CD4-positive, alpha-beta T cell treated with Interferon alpha-2 for 1 hour (primary cell): ENCODE results near the gene SLC45A1.

ENCODE experiments used
- DNase-seq, 2 donors: peaks; one replicate each; pipeline ENCODE4 v3.0.0-alpha.2; 2020 to 2022

SLC45A1 gene

DNA sequence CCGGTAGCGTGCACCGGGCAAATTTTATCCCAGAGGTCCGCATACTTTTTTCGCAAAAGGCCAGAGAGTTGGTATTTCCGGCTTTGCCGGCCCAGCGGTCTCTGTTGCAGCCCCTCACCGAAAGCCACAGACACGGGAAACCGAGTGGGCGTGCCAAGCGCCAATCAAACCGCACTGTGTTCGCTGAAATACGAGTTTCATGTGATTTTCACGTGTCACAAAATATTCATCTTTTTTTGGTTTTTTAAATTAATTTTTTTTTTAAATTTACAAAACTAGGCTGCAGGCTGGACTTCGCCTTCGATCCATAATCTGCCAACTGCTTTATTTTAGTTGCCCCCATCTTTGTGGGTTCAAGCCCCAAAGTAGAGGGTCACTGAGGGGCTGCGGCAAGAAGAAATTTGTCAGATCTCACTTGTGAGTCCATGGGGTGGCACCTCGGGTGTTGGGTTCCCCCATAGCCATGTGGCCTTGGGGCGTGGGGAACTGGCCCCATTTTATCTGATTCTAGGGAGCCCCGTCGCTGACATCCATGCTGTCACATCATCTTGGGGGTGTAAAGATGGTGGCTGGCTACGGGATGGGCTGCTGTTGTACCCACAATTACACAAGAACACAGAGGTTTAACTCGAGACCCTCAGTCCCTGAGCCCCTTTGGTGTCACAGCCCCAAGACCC, 20.8 kb downstream of the SLC45A1 start:
- DNase-seq, result no peak

DNA sequence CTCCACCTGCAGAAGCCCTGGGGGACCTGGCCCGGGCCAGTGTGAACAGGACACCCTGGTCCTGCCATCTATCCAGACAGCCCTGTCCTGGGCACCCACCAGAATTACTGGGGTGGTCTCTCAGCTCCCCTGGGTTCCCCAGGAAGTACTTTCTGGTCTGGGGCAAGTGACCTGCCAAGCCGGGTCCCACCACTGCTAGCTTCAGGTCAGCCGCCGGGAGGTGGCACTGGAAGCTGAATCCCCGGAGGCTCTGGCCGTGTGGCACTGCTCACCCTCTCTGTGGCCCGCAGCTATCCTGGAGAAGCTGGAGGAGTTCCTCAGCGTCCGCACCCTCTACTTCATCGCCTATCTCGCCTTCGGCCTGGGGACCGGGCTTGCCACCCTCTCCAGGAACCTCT, 21.3 kb downstream of the SLC45A1 start:
- no peak for DNase-seq

DNA sequence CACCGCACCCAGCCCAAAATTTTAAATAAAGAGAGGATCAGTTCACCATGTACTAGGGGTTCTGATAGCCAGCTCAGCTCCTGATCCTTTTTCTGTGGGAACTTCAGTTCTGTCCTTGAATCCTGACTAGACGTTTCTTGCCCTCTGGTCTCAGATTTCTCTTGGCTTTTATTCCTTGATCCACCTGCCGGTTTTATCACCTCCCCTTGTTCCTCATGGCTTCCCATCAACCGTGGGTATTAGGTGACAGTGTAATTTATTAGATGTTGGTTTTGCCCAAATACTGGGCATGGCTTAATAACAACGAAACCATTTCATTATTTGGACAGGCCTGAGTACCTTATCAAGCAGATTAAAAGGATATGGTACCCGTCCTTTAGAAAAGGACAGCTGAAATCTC, 22.5 kb downstream of the SLC45A1 start:
- DNase-seq, result no peak

DNA sequence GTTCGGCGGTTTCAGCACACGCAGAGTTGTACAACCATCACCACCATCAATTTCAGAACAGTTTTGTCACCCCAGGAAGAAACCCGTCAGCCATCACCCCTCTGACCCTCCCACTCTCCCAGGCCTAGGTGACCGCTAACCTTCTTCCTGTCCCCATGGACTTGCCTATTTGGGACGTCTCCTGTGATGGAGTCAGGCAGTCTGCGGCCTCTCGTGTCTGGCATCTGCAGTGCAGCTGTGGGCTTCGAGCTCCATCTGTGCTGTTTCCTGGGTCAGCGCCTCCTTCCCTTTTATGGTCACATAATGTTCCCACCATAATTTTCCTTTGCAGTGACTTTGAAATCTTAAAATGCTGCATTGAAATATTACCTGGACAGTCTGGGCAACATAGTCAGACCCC, 24.4 kb downstream of the SLC45A1 start:
- DNase-seq, result no peak

DNA sequence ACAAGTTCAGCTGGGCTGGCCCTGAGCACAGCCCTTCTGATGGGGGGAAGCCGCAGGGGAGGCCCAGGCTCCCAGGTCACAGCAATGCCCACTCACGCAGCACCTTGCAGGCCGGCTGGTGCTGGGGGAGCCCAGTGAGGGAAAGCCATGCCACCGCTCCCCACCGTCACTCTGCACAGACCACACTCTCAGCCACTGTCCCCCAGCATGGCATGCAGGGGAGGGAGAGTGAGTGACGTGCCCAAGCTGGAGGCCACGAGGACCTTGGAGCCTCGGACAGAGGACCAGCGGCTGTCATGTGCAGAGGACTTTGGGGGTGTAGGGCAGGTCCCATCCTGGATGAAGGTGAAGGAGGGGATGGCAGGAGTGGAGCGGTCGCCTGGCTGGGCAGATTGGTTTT, 25.1 kb downstream of the SLC45A1 start:
- DNase-seq, result no peak

DNA sequence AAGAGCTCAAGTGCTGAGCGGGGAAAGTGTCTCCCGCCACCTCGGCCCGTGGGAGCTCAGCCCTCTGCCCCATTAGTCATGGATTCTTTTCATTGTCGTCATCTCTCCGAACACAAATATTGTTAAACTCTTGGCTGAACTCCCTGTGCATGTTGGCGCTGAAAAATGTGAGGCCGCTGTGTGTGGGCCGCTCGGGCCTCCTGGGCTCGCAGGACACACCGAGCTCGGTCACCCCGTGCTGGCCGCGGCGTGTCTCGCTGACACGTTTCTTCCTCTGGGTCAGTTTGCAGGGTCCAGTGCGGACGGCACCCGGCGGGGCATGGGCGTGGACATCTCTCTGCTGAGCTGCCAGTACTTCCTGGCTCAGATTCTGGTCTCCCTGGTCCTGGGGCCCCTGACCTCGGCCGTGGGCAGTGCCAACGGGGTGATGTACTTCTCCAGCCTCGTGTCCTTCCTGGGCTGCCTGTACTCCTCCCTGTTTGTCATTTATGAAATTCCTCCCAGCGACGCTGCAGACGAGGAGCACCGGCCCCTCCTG, 25.6 kb downstream of the SLC45A1 start:
- no peak for DNase-seq

DNA sequence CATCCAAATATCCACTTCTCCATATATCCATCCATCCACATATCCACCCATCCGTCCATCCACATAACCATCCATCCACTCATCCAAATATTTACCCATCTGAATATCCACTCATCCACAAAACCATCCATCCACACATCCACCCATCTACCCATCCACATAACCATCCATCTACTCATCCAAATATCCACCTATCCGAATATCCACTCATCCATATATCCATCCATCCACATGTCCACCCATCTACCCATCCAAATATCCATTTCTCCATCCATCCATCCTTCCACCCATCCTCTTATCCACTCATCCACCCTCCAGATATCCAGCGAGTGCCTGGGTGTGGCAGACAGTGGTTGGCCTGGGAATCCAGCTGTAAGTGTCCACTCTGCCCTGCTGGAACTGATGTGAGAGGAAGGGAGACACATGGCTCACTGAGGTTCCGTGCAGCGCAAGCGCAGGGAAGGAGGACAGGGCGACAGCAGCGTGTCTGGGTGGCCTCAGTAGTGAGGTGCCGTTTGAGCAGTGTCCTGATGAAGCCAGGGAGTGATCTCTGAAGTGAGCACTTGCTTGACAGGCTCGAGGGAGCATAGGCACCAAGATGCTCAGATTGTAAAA, 27.1 kb downstream of the SLC45A1 start:
- DNase-seq, result no peak

DNA sequence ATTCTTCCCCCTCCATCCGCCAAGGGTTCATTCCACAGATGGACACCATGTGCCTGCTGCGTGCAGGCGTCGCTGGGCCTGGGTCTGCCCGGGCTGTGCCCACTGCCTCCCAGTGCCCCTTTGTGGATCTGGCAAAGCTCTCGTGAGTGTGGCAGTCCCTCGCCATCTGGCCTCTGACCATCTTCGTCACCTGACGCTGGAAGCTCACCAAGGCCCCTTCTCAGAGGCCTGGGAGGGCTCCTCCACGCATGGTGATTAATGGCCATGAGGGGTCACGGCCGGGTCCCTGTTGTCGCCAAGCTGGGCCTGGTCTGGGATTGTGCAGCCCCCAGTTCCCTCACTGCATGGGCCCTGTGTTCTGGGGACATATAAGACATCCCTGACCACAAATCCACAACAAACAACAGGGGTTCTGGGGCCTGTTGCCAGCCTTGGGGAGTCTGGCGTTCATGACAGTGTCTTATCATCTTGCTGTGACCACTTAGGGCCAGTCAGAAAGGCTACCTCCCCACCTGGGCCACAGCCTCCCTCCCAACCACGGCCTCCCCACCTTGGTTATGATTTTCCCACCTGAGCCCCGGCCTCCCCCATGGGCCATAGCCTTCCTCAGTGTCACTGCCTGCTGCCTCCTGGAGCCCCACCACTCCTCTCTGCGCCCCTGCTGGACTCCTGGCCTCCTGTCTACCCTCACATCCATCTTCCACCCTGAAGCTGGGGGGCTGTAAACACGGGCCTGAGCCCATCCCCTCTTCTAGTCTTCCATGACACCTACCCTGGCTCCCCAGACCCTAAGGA, 27.9 kb downstream of the SLC45A1 start:
- no peak for DNase-seq

DNA sequence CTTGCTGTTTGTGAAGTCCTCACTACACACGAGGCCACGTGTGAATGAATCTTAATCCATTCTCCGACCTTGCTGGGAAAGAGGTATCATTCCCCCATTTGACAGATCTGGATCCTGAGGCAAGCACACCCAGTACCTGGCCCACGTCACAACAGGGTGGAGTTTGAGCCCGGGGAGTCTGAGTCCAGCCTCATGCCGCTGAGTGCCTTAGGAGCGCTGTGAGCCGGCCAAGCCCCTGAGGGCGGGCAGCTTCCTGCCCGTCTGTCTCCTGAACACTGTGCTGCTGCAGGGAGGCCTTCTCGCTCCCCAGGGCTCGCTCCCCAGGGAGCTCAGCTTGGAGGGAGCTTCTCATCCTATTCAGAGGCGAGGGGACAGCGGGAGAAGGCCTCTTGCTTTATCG, 29.7 kb downstream of the SLC45A1 start:
- DNase-seq, result no peak

DNA sequence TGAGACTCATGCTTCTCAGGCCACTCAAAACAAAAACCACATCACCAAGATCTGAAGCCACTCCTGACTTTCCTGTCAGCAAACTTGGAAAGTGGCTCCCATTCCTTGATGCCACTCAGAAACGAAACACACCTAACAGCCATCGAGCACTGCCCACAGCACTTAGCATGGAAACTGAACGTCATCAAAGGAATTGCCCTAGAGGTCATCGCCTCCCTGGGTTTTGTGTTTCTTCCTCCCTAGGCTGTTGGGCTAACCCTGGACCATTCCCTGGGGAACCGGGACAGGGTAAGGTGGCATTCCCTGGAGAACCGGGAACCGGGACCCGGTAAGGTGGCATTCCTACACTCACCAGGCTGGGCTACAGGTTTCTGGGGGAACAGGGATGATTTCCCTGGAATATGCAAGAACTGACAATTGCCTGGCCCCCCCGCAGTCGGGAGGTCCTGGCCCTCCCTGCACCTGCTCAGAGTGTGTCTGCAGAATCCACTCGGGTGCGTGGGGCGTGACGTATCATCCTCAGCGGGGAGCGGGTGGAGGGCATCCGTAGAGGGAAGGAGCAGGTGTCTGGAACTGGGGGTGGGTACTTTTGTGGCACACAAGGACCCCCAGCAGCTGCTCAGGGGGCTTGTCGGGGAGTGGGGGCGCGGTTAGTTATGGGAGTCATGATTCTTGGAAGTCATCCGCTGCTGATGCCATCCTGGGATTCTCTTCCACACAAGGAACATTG, 30.3 kb downstream of the SLC45A1 start:
- no peak for DNase-seq

DNA sequence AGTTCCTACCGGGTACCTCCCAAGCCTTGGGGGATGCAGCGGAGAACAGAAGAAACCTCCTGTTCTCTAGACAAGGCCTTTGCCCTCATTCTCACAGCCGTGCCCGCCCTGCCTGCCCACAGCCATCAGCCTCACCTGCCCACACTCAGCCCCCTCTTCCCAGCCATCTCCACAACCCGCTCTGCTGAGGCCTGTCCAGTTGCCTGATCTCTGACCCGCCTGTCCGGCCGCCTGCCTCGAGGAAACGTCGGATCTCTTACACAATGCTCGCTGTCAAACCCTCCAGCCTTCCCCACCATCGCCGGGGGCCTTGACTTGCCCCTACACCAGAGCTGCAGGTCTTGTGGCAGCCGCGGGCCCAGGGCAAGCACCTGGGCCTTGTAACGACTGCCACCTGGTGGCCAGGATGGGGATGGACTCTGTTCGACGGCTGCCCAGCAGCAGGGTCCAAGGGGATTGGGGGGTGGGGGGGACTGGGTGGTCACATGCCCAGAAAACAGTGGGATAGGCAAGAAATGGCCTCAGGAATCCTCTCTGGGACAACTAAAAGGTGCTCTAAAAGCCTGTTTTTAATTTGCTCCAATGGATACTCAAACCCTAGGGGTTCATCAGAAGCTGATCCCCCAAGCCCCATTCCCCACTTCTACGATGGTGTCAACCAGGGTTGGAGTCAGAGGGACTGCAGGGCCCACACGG, 31.0 kb downstream of the SLC45A1 start:
- peak; percentile 66 to 78 for DNase-seq

DNA sequence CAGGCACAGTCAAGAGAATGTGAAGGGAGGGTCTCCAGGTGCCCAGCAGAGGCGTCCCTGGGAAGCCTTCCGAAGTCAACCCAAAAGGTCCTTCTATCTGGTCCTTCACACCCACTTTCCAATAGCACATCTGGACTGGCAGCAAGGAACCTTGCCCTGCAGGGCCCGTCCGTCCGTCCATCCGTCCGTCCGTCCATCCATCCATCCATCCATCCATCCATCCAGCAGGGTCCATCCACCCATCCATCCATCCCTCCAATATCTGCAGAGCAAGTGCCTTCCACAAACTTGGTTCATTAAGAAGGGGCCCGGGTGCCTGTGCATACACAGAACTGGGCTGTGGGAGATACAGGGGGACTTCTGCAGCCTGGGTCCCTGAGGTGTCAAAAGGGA, 31.6 kb downstream of the SLC45A1 start:
- DNase-seq, result no peak

DNA sequence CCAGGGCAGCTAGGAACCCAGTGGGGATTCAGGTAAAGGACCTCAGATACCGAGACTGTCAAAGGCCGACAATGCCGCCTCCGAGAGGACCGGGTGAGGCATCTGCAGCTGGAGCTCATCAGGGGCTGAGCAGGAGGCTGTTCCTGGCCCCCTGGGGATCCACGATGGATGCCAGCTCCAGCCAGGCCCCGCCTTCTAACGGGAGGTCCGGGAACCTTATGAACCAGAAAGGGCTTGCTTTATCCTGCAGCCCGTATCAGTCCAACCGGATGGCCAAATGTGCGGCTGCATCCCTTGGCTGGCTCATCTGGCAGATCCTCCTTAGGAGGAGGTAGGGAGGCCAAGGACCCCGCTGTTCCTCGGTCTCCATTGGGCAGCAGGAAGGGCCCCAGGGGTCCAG, 32.0 kb downstream of the SLC45A1 start:
- DNase-seq, result no peak

DNA sequence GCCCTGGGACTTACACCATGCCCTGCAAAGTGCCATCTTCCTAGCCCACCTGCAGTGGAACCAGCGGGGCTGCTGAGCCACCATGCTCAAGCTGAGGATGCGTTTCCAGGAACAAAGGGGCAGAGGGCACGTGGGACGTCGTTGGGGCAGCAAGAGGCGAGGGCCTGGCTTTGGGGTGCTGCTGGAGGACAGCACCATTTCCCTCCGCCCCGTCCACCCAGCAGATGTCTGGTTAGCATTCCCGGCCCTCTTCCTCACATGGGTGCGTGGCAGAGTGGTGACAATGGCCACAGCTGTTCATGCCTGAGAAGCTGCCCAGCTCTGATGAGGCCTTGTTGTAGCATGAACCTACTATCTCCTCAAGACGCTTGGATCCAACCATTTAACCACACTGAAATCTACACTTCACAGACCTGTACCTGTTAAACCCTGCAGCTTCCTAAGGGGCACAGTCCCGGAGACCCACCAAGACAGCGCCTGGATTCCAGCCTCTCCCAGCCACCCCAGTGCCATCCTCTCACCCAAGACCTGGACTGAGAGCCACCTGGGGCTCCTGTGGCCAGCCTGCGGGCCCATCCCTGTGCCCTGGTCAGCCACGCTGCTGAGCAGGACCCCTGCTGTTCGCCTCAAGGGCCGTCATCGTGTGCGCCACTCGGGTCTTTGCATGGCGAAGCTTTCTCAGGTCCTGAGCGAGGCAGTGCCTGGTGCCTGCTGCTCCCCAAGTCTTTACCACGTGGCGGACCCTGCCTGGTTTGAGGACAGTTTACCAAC, 33.2 kb downstream of the SLC45A1 start:
- DNase-seq, result no peak

DNA sequence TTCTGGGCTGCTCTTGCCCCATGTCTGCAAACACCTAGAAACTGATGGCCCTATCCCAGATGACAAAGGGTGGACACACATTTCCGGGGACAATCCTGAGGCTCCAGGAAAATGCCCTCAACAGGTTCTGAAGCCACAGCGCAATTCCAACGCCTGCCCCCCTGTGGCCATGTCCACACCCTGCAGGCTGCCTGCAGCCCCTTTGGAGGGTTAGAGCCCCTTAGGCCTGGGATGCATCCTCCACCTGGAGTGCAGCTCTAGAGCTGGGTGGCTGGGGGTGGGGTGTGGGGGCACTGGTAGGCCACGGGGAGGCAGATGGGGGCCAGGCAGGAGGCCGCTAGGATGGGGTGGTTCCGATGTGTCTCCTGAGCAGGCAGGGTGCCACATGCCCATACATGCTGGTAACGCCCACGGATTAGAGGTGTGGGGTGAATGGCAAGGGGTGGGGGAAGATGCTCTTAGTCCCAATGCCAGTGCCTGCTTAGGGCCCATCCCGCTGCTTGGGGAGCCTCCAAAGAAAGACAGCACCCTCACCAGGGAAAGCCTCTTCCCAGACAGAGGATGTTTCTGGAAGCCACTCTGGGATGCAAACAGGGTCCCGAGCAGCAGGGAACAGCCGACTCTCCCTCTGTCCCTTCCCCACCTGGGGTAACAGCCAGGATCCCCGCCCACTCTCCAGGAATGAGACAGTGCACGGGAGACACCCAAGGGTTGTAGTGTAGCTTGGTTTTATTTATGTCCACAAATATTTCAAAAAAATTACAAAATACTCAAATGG, 34.0 kb downstream of the SLC45A1 start:
- peak in 1 of 2 donors; percentile 14 for DNase-seq

DNA sequence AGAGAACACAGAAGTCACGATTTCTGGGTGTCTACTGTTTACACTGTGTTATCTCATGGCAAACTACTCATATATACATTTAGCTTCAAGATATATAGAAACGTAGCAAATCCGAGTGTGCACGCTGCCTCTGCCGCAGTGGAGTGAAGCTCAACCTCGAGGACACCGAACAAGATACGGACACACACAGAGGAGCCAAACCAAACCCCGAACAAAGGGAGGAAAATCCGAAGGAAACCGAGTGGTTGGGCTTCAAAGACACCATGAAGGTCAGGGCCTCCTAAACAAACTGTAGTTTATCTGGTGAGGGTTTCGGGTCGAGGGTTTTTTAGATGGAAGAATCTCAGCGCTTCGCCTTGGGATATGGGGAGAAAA, 34.5 kb downstream of the SLC45A1 start:
- DNase-seq, result no peak

DNA sequence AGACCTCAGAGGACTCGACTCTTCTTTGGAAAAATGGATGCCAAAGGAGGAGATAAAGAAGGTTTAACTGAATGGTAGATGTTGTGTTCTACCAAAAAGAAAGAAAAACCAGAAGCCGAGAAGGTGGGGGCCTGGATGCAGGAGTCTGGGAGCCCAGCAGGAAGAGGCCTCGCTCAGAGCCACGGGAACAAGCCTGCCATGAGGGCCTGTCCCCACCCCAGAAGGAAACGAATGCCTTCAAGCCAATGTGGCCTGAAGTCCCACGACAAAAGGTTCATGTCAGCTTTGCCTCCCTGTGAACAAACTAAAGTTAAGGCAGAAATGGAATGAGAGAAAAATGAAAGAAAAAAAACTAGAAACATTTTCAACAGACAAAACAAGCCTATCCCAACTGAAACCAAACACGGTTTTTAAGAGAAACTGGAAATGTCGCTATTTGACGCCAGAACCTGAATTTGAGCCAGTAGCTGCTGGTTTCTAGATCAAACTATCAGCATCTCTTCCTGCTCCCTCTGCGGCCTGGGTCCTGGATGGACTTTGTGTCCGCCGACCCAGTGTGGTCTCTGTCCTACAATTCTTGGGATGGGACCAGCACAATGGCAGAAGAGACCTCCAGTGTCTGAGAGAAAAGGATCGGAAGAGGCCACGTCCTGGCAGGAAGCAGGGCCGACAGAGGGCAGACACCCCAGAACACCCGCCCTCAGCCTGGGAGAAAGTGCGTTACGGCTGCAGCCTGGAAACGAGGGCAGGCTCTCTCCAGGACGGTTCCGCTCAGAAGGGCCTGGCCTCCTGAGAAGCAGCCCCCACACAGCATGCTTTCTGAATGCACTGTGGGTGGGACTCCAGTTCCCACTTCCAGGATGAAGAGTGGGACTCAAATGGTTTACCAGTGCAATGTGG, 35.2 kb downstream of the SLC45A1 start:
- DNase-seq, result no peak

DNA sequence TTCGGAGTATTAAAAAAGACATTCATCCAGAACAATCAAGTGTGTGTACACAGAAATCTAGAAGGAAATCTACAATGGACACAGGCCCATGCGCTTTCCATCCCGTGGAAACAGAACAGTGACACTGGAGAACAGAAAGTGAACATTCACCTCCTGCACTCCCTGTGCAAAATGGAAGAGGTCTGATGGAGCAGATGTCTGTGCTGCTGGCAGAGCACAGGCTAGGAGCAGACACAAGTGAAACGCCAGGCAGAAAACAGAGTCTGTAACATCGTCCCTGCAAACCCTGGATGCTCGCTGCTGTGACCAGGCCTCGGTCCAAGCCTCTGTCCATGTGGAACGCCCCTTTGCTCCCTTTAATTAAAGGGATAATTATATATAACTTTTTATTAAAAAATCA, 36.1 kb downstream of the SLC45A1 start:
- DNase-seq, result no peak

DNA sequence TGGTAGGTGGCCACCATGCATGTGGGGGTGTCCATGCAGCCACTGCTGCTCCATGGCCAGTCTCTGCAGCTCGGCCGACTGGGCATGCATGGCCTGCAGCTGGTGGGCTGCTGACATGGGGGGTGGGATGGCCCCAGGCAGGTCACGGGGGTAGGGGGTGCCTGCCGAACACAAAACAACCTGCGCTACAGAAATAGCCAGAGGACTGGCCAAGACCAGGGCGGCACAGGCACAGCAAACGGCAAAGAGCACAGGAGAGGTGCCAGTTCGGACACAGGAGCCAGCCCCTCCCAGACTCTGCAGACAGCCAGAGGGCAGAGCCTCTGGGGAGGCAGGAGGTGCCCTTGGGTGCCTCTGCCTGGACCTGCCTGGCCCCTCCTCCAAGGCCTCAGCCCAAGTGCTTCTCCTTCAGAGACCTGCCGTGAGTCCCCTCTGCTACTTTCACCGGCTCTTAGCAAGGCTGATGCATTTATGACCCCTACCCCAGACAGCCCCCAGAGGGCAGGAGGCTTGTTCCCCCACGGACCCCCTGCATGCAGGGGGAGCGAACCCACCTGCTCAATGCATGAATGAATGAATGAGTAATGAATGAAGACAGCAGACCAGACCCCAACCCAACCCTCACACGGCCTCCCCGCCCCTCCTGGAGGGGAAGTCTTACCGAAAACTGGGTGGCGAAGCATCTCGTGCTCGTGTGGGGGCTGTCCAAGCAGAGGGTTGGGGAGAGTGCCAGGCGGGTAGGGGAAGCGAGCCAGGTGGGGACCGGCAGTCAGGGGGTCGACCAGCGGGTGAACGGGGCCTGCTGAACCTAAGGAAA, 37.7 kb downstream of the SLC45A1 start:
- no peak for DNase-seq
